Neural progenitor cell (in vitro differentiated cells): Measurements from ENCODE around the gene ADAM22. TPM values are rescaled to one million over a fixed set of nuclear protein-coding genes. Genes with fewer than 3 reads are reported as not detected.

Experiments
- DNase-seq: peaks from one replicate; pipeline ENCODE4 v3.0.0-alpha.2; 2016; ENCODE audit warnings: low spot score
- H2AFZ ChIP-seq: fragments of 200-600 bp; sonication (generic); replicated peaks from 2 replicates; pipeline ENCODE4 v1.6.1; 2016; ENCODE audit warnings: antibody characterized with exemption
- H3F3A ChIP-seq: fragments of 200-600 bp; sonication (generic); 2 replicates; pipeline ENCODE4 v1.6.1; 2016; ENCODE audit warnings: antibody characterized with exemption, low read depth
- H3K27ac ChIP-seq: fragments of 200-600 bp; sonication (generic); 2 replicates; pipeline ENCODE4 v1.5.1; 2016; ENCODE audit warnings: mild to moderate bottlenecking
- H3K27me3 ChIP-seq: fragments of 200-600 bp; sonication (generic); 2 replicates; pipeline ENCODE4 v1.6.1; 2016; ENCODE audit warnings: mild to moderate bottlenecking, moderate library complexity
- H3K36me3 ChIP-seq: fragments of 200-600 bp; sonication (generic); 2 replicates; pipeline ENCODE4 v1.5.1; 2016
- H3K4me1 ChIP-seq: fragments of 200-600 bp; sonication (generic); 2 replicates; pipeline ENCODE4 v1.6.1; 2016; ENCODE audit warnings: mixed run types
- H3K4me2 ChIP-seq: fragments of 200-600 bp; sonication (generic); 2 replicates; pipeline ENCODE4 v1.6.1; 2016
- H3K4me3 ChIP-seq: fragments of 200-600 bp; sonication (generic); 2 replicates; pipeline ENCODE4 v1.5.1; 2016
- H3K79me2 ChIP-seq: fragments of 200-600 bp; sonication (generic); 2 replicates; pipeline ENCODE4 v1.6.1; 2016; ENCODE audit warnings: low read depth
- H3K9ac ChIP-seq: fragments of 200-600 bp; sonication (generic); 2 replicates; pipeline ENCODE4 v1.6.1; 2016
- H3K9me3 ChIP-seq: fragments of 200-600 bp; sonication (generic); 2 replicates; pipeline ENCODE4 v1.5.1; 2016; ENCODE audit warnings: low read depth
- H4K20me1 ChIP-seq: fragments of 200-600 bp; sonication (generic); 2 replicates; pipeline ENCODE4 v1.6.1; 2016; ENCODE audit warnings: low read depth
- H3K27ac Mint-ChIP-seq: 3 replicates; pipeline ENCODE4 v1.8.0; 2021; ENCODE audit warnings: mixed read lengths
- H3K27me3 Mint-ChIP-seq: 2 replicates; pipeline ENCODE4 v1.8.0; 2022; ENCODE audit warnings: low read depth, mild to moderate bottlenecking, inconsistent platforms, moderate library complexity, mixed read lengths; ENCODE audit not compliant: insufficient read depth
- H3K36me3 Mint-ChIP-seq: 3 replicates; pipeline ENCODE4 v1.8.0; 2021; ENCODE audit warnings: mixed read lengths
- H3K4me1 Mint-ChIP-seq: 3 replicates; pipeline ENCODE4 v1.8.0; 2021; ENCODE audit warnings: mixed read lengths
- H3K4me3 Mint-ChIP-seq: 3 replicates; pipeline ENCODE4 v1.8.0; 2021; ENCODE audit warnings: mild to moderate bottlenecking, moderate library complexity, mixed read lengths
- H3K9me3 Mint-ChIP-seq: 3 replicates; pipeline ENCODE4 v1.8.0; 2020; ENCODE audit warnings: mixed read lengths
- EZH2 ChIP-seq: fragments of 200-600 bp; sonication (generic); IDR thresholded peaks from 2 replicates; pipeline ENCODE4 v1.6.1; 2017; ENCODE audit warnings: antibody characterized with exemption, mild to moderate bottlenecking, moderate library complexity
- EZH2phosphoT487 ChIP-seq: fragments of 200-600 bp; sonication (generic); IDR thresholded peaks from 2 replicates; pipeline ENCODE4 v1.6.1; 2017; ENCODE audit warnings: antibody characterized with exemption
- total RNA-seq: library from RNA; depleted of rRNA; stranded (reverse); fragments of >200 nt; gene quantifications from 2 replicates; pipeline ENCODE4 v1.2.3, GENCODE V29; 2015; ENCODE audit warnings: low replicate concordance
- TF ChIP-seq, protein P1 (sequence below): fragments of 200-600 bp; sonication (generic); IDR thresholded peaks from 2 replicates; pipeline ENCODE4 v1.5.1; 2017; ENCODE audit warnings: antibody characterized with exemption, mild to moderate bottlenecking

Gene ADAM22
- total RNA-seq, 1 donor from 2014 or later: 13.7 TPM

DNA sequence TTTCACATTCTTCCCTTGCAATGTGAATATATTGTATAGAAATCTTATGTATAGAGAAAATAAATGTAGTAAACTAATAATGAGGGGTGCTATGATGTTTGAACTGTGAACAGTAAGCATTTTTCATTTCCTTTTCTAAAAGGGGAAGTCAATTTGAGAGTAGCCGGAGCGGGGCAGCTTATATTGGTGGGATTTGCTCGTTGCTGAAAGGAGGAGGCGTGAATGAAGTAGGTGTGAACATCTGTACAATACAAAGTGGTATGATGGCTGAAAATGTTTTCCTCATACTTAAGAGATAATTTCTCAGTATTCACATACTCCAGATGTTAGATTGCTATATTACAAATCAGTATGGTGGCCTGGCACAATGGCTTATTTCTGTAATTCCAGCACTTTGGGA, 198.7 kb downstream of the ADAM22 start:
- no peak overlapping the region for H3K4me3 Mint-ChIP-seq
- Histone ChIP-seq H4K20me1 (no peaks in the 10 kb centered on the region), H3K4me2 (no peak overlapping the region), H3K4me3 (no peak overlapping the region), H3K79me2 (no peaks in the 10 kb centered on the region), H2AFZ (no peak overlapping the region), H3K4me1 (no peaks in the 10 kb centered on the region), H3K27ac (no peak overlapping the region), H3K36me3 (no peaks in the 10 kb centered on the region), H3K9ac (no peak overlapping the region), H3K27me3 (no peaks in the 10 kb centered on the region), H3F3A (no peaks in the 10 kb centered on the region), H3K9me3 (no peaks in the 10 kb centered on the region)
- DNase-seq: no peak
- H3K27ac Mint-ChIP-seq: no peak overlapping the region
- H3K36me3 Mint-ChIP-seq: no peaks in the 10 kb centered on the region
- H3K4me1 Mint-ChIP-seq: no peaks in the 10 kb centered on the region
- H3K9me3 Mint-ChIP-seq: no peaks in the 10 kb centered on the region
- H3K27me3 Mint-ChIP-seq: no peaks in the 10 kb centered on the region
- TF ChIP-seq EZH2 (no peak), EZH2phosphoT487 (no peak)
- TF ChIP-seq, protein P1, sequence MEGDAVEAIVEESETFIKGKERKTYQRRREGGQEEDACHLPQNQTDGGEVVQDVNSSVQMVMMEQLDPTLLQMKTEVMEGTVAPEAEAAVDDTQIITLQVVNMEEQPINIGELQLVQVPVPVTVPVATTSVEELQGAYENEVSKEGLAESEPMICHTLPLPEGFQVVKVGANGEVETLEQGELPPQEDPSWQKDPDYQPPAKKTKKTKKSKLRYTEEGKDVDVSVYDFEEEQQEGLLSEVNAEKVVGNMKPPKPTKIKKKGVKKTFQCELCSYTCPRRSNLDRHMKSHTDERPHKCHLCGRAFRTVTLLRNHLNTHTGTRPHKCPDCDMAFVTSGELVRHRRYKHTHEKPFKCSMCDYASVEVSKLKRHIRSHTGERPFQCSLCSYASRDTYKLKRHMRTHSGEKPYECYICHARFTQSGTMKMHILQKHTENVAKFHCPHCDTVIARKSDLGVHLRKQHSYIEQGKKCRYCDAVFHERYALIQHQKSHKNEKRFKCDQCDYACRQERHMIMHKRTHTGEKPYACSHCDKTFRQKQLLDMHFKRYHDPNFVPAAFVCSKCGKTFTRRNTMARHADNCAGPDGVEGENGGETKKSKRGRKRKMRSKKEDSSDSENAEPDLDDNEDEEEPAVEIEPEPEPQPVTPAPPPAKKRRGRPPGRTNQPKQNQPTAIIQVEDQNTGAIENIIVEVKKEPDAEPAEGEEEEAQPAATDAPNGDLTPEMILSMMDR: no peak

- H3K27me3 Mint-ChIP-seq: peaks cover 3% of the 10 kb centered on the region
- no peak overlapping the region for H3K27ac Mint-ChIP-seq
- TF ChIP-seq EZH2: no peak
- TF ChIP-seq EZH2phosphoT487: no peak
- TF ChIP-seq, protein P1: no peak
- no peak overlapping the region for H3K4me3 Mint-ChIP-seq
- Histone ChIP-seq H3K36me3 (no peaks in the 10 kb centered on the region), H3K9me3 (no peaks in the 10 kb centered on the region), H3K4me3 (no peak overlapping the region), H4K20me1 (no peaks in the 10 kb centered on the region), H3F3A (no peaks in the 10 kb centered on the region), H3K27me3 (no peaks in the 10 kb centered on the region), H3K79me2 (no peaks in the 10 kb centered on the region), H3K4me1 (no peaks in the 10 kb centered on the region), H3K27ac (peak overlapping the region; percentile 15), H2AFZ (no peak overlapping the region), H3K4me2 (no peak overlapping the region), H3K9ac (no peak overlapping the region)
- DNase-seq: peak; percentile 2
- H3K4me1 Mint-ChIP-seq: no peaks in the 10 kb centered on the region
- no peaks in the 10 kb centered on the region for H3K9me3 Mint-ChIP-seq
- H3K36me3 Mint-ChIP-seq: peaks cover 1% of the 10 kb centered on the region
Observed at GRCh38 chr7:88140947-88141346, 206.9 kb downstream of the ADAM22 start.

- Histone ChIP-seq H3K36me3 (no peaks in the 10 kb centered on the region), H3K9me3 (no peaks in the 10 kb centered on the region), H3K9ac (no peak overlapping the region), H3K4me2 (no peak overlapping the region), H3F3A (no peaks in the 10 kb centered on the region), H3K4me1 (no peaks in the 10 kb centered on the region), H3K27me3 (no peaks in the 10 kb centered on the region), H4K20me1 (no peaks in the 10 kb centered on the region), H3K79me2 (no peaks in the 10 kb centered on the region), H3K27ac (peak overlapping the region; percentile 15), H2AFZ (no peak overlapping the region), H3K4me3 (no peak overlapping the region)
- DNase-seq: no peak
- Mint-ChIP-seq H3K27me3 (peaks cover 3% of the 10 kb centered on the region), H3K27ac (no peak overlapping the region), H3K36me3 (peaks cover 1% of the 10 kb centered on the region), H3K4me1 (no peaks in the 10 kb centered on the region), H3K4me3 (no peak overlapping the region), H3K9me3 (no peaks in the 10 kb centered on the region)
- TF ChIP-seq EZH2phosphoT487: no peak
- no peak for TF ChIP-seq EZH2
- TF ChIP-seq, protein P1: no peak
Observed at GRCh38 chr7:88141479-88141878, 207.4 kb downstream of the ADAM22 start.

DNA sequence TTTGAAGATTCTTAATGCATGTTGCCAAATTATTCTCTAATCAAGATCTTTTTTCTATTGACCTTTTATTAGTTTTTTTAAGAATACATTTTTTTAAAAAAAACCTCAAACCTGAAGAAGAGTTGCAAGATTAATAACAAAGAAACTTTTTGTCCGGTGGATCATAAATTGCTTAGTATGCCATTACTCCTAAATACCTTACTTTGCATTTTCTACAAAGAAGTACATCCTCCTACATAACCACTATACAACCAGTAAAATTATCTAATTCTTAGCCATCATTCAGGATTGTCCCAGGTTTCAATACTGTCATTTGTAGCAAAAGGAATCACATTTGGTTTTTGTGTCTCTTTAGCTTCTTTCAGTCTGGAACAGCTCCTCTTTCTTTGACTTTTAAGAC, 207.9 kb downstream of the ADAM22 start:
- no peaks in the 10 kb centered on the region for H4K20me1 ChIP-seq
- no peak overlapping the region for H3K27ac Mint-ChIP-seq
- no peaks in the 10 kb centered on the region for H3K9me3 Mint-ChIP-seq

More for the DNA sequence above, 207.9 kb downstream of the ADAM22 start:
- H3K4me1 ChIP-seq: no peaks in the 10 kb centered on the region
- no peaks in the 10 kb centered on the region for H3K27me3 ChIP-seq
- no peak overlapping the region for H2AFZ ChIP-seq
- peaks cover 3% of the 10 kb centered on the region for H3K27me3 Mint-ChIP-seq
- no peak for DNase-seq
- H3K4me1 Mint-ChIP-seq: no peaks in the 10 kb centered on the region
- TF ChIP-seq EZH2 (no peak), EZH2phosphoT487 (no peak)
- TF ChIP-seq, protein P1: no peak
- no peak overlapping the region for H3K4me3 Mint-ChIP-seq
- H3K4me3 ChIP-seq: no peak overlapping the region
- no peak overlapping the region for H3K9ac ChIP-seq
- no peaks in the 10 kb centered on the region for H3K36me3 ChIP-seq
- no peaks in the 10 kb centered on the region for H3F3A ChIP-seq
- no peaks in the 10 kb centered on the region for H3K79me2 ChIP-seq
- no peak overlapping the region for H3K27ac ChIP-seq
- no peak overlapping the region for H3K4me2 ChIP-seq
- no peaks in the 10 kb centered on the region for H3K9me3 ChIP-seq
- peaks cover 1% of the 10 kb centered on the region for H3K36me3 Mint-ChIP-seq
